ENCODE data around the gene RDH13. TPM values are rescaled to one million over a fixed set of nuclear protein-coding genes. Genes with fewer than 3 reads are reported as not detected.

The RDH13 gene
- total RNA-seq, 4 donors from 2014 or later = 11.1 to 16.4 (median 12.3) TPM

DNA sequence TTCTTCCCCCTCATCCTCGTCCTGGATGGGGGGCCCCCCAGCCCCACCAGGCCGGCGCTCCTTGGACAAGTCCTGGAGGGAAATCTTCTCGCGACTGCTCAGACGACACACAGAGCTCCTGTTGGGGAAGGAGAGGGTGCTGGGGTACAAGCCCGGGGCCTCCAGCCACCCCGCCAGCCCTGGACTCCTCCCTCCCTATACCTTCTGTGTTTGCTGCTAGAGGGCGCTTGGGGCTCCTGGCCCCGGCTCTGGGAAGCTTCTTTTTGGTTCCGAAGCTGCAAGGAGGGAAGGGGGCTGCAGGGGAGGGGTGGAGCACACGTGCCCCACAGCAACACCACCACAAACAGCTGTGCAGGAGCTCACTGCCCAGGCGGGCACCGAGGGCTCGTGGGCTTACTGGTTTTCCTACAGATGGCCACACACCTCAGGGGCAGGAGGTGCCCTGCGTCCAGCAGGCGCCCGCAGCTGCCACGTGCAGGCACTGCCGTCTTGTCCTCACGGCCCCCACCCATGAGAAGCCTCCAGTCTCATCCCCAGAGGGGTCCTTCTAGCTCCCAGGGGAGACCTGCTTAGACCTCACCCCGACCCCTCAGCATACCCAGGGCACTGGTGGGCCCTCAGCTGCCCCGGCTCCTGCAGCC, 33.2 kb upstream of the RDH13 start:
- H3K4me1 ChIP-seq = peaks cover 9 to 31% (median 23%) of the 10 kb centered on the region in 4 donors
- H3K27me3 ChIP-seq = no peaks in the 10 kb centered on the region
- 91% methylated on average over 1 of the region's 23 CpGs for WGBS
- peaks cover 52 to 84% (median 79%) of the 10 kb centered on the region in 4 donors for H3K36me3 ChIP-seq
- H3K27ac ChIP-seq (replicated peaks in 1 of 4) = no peak overlapping the region
- no peak for DNase-seq (ENCODE audit: extremely low spot score)
- H3K4me3 ChIP-seq = no peak overlapping the region
- intact Hi-C loops (cut with DNase I) = no loop called here
- no peaks in the 10 kb centered on the region for H3K9me3 ChIP-seq
- TF ChIP-seq POLR2A (IDR thresholded peaks at IDR 0.05; ENCODE audit: low read depth) = no peak
- TF ChIP-seq, protein P1, sequence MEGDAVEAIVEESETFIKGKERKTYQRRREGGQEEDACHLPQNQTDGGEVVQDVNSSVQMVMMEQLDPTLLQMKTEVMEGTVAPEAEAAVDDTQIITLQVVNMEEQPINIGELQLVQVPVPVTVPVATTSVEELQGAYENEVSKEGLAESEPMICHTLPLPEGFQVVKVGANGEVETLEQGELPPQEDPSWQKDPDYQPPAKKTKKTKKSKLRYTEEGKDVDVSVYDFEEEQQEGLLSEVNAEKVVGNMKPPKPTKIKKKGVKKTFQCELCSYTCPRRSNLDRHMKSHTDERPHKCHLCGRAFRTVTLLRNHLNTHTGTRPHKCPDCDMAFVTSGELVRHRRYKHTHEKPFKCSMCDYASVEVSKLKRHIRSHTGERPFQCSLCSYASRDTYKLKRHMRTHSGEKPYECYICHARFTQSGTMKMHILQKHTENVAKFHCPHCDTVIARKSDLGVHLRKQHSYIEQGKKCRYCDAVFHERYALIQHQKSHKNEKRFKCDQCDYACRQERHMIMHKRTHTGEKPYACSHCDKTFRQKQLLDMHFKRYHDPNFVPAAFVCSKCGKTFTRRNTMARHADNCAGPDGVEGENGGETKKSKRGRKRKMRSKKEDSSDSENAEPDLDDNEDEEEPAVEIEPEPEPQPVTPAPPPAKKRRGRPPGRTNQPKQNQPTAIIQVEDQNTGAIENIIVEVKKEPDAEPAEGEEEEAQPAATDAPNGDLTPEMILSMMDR (IDR thresholded peaks at IDR 0.05) = no peak
- TF ChIP-seq POLR2AphosphoS5 (IDR thresholded peaks at IDR 0.05) = no peak

DNA sequence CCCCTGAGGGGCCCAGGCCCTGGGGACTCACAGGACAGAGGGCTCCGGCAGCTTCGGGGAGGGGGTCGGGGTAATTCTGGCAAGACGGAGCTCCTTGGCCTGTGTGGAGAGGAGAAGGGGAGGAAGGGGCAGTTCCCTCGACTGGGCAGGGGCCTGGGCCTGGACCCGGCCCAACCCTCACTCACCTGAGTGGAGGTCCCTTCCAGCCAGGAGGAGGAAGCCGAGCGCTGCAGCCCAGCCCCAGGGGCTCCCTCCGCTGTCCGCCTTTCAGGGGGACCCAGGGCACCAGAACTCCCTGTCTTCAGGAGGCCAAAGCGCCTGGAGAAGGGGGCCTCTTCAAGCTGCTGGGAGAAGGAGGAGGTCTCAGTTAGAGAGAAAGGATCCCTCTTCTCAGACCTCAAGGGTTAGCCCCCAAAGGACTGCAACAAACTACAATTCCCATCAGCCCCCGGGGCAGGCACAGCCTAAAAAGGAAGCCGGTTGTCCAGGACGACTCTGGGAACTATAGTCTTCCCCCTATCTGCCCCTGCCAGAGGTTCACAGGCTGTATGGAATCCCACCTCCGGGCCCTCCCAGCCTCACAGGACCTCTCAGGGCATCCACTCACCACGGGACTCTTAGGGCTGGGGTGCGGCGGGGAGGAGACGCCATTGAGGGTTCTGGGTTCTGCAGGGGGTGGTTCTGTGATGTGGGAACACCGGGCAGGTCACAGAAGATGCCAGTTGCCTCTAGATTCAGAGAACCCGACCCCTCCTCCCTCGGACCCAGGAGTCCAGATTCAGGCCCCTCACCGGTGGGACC, 32.5 kb upstream of the RDH13 start:
- WGBS = 92% methylated on average over 15 of the region's 23 CpGs
- H3K4me1 ChIP-seq = peaks cover 9 to 24% (median 21%) of the 10 kb centered on the region in 4 donors
- no peak overlapping the region for H3K27ac ChIP-seq (replicated peaks in 1 of 4)
- TF ChIP-seq POLR2AphosphoS5 (IDR thresholded peaks at IDR 0.05) (no peak), EP300 (IDR thresholded peaks at IDR 0.05) (no peak), POLR2A (IDR thresholded peaks at IDR 0.05; ENCODE audit: low read depth) (no peak)
- TF ChIP-seq, protein P1 (IDR thresholded peaks at IDR 0.05) = no peak
- H3K4me3 ChIP-seq = no peak overlapping the region
- intact Hi-C loops (cut with DNase I) = no loop called here
- no peak for DNase-seq (ENCODE audit: extremely low spot score)
- H3K36me3 ChIP-seq = peaks cover 56 to 84% (median 79%) of the 10 kb centered on the region in 4 donors
- no peaks in the 10 kb centered on the region for H3K9me3 ChIP-seq
- no peaks in the 10 kb centered on the region for H3K27me3 ChIP-seq

DNA sequence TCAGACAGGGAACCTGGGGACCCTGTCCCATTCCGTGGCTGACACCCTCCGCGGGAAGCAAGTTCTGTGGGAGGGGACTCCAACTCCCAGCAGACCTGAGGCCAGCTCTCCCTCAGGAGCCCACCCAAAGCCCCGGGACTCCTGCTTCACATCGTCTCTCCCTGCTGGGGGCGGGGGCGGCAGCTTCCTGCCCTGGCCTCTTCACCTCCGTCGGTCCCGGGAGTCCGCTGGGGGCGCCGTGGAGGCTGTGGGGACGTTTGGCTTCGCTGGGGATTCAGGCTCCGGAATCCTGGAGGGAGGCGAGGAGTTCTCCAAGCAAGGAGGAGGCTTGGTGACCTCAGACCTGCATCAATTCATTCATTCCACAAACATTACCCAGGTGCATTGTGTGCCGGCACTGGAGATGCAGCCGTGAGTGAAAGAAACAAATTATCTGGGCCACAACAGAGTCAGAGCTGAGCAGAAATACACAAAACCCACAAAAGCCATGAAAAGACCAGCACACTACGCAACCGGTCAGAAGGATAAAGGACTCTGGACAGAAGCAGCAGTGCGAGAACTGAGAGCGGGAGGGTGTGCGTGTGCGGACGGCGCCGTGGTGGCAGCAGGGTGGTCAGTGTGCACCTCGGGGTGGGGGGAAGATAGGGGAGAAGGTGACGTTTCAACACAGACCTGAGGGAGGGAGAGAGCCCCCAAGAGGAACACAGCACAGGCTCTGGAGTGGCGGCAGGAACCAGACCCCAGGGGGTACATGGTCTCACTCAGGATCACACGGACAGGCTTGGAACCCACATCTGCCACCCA, 31.7 kb upstream of the RDH13 start:
- H3K4me1 ChIP-seq = peaks cover 9 to 18% (median 14%) of the 10 kb centered on the region in 4 donors
- WGBS = 84% methylated on average over 29 of the region's 32 CpGs
- peaks cover 61 to 83% (median 75%) of the 10 kb centered on the region in 4 donors for H3K36me3 ChIP-seq
- DNase-seq (ENCODE audit: extremely low spot score) = no peak
- intact Hi-C loops (cut with DNase I) = no loop called here
- no peak for TF ChIP-seq EP300 (IDR thresholded peaks at IDR 0.05)
- no peak for TF ChIP-seq POLR2A (IDR thresholded peaks at IDR 0.05; ENCODE audit: low read depth)
- TF ChIP-seq, protein P1 (IDR thresholded peaks at IDR 0.05) = no peak
- TF ChIP-seq POLR2AphosphoS5 (IDR thresholded peaks at IDR 0.05) = no peak
- no peak overlapping the region for H3K4me3 ChIP-seq
- no peaks in the 10 kb centered on the region for H3K9me3 ChIP-seq
- no peaks in the 10 kb centered on the region for H3K27me3 ChIP-seq
- H3K27ac ChIP-seq (replicated peaks in 1 of 4) = peak overlapping the region in 1 of 4 donors; percentile 33

DNA sequence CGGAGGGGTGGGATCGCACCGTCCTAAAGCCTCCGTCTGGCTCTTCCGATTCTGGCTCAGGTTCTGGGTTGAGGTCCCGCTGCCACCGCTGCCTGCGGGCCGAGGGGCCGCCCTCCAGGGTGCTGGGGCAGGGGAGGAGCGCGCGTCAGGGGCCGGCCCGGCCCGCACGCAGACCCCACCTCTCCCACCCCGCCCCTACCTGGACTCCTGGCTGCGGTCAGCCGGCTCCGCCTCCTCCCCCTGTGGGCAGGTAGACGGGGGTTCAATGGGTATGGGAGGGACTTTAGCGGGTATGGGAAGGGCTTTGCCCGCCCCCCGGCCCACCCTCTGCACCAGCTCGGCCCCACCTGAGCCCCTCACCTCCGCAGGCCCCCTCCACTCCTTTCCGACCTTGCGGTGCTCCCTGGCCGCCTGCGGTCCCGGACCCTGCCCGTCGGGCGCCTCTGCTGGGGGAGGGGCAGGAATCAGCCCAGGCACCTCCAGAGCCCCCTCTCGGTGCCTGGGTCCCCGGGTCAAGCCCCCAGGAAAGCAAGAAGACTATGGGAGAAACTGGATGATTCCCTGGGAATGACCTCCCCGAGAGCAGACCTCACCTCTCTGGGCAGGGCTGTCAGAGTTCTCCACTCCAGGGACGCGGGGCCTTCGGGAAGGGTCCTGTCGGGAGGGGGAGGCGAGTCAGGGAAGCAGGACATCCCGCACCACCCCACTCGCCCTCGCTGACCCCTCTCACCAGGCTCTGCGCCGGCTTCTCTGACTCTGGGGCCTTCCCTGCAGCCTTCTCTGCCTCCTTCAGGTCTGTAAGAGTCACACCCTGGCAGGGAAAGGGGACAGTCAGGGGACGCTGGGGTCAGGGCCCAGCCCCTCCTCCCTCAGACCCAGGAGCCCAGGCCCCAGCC, 29.7 kb upstream of the RDH13 start:
- 79% methylated on average over 19 of the region's 49 CpGs for WGBS

More for the DNA sequence above, 29.7 kb upstream of the RDH13 start:
- Histone ChIP-seq H3K27me3 (no peaks in the 10 kb centered on the region), H3K36me3 (peaks cover 49 to 65% (median 57%) of the 10 kb centered on the region in 4 donors), H3K4me3 (no peak overlapping the region), H3K27ac (replicated peaks in 1 of 4) (peak overlapping the region in 1 of 4 donors; percentile 44), H3K4me1 (peaks cover 7 to 22% (median 15%) of the 10 kb centered on the region in 4 donors), H3K9me3 (no peaks in the 10 kb centered on the region)
- intact Hi-C loops (cut with DNase I) = no loop called here
- DNase-seq (ENCODE audit: extremely low spot score) = no peak
- TF ChIP-seq POLR2A (IDR thresholded peaks at IDR 0.05; ENCODE audit: low read depth) (no peak), POLR2AphosphoS5 (IDR thresholded peaks at IDR 0.05) (no peak), EP300 (IDR thresholded peaks at IDR 0.05) (no peak)
- TF ChIP-seq, protein P1 (IDR thresholded peaks at IDR 0.05) = no peak
